PC-9 (cell line): ENCODE data around the gene MORN5. TPM values are rescaled to one million over a fixed set of nuclear protein-coding genes. Genes with fewer than 3 reads are reported as not detected.

ENCODE experiments used
- BruUV-seq: library from RNA; stranded (reverse); fragments of 400-500 nt; replicated peaks from 2 replicates; lab custom pipeline; 2021; lab: Mats Ljungman, UMichigan
- CTCF ChIA-PET: fragments of 300-600 bp; sonication (Branson Sonifier 250); formaldehyde crosslinking; loops from one replicate; lab custom pipeline; 2022; ENCODE audit warnings: antibody characterized with exemption; lab: Charles Lee
- POLR2A ChIA-PET: fragments of 300-600 bp; sonication (Branson Sonifier 250); formaldehyde crosslinking; loops from one replicate; lab custom pipeline; 2022; ENCODE audit warnings: antibody characterized with exemption; ENCODE audit not compliant: unreplicated experiment; lab: Charles Lee
- DNase-seq, 2 experiments: peaks; one replicate each; pipeline versions ENCODE4 v3.0.0 to v3.0.0-alpha.2; 2015 to 2022; ENCODE audit warnings: mixed read lengths in 1 of 2
- H2AFZ ChIP-seq: fragments of 200-600 bp; sonication (generic); 2 replicates; pipeline ENCODE4 v1.8.1; 2017; ENCODE audit warnings: antibody characterized with exemption
- H3F3A ChIP-seq: fragments of 200-600 bp; sonication (generic); 2 replicates; pipeline ENCODE4 v1.8.1; 2017; ENCODE audit warnings: antibody characterized with exemption, mild to moderate bottlenecking, low read depth; ENCODE audit not compliant: insufficient read depth
- H3K27ac ChIP-seq: fragments of 200-600 bp; sonication (generic); 2 replicates; pipeline ENCODE4 v1.6.1; 2016; ENCODE audit warnings: mixed run types
- H3K27me3 ChIP-seq: fragments of 200-600 bp; sonication (generic); 2 replicates; pipeline ENCODE4 v1.6.1; 2016; ENCODE audit warnings: low read depth, mixed run types; ENCODE audit not compliant: insufficient read depth
- H3K36me3 ChIP-seq: fragments of 200-600 bp; sonication (generic); 2 replicates; pipeline ENCODE4 v1.6.1; 2016; ENCODE audit warnings: low read depth, mixed run types
- H3K4me1 ChIP-seq: fragments of 200-600 bp; sonication (generic); replicated peaks from 2 replicates; pipeline ENCODE4 v1.6.1; 2016; ENCODE audit warnings: mixed run types; ENCODE audit not compliant: insufficient read depth
- H3K4me2 ChIP-seq: fragments of 200-600 bp; sonication (generic); 2 replicates; pipeline ENCODE4 v1.6.1; 2017; ENCODE audit warnings: mixed run types
- H3K4me3 ChIP-seq: fragments of 200-600 bp; sonication (generic); 2 replicates; pipeline ENCODE4 v1.6.1; 2016; ENCODE audit warnings: mixed run types
- H3K79me2 ChIP-seq: fragments of 200-600 bp; sonication (generic); 2 replicates; pipeline ENCODE4 v1.6.1; 2017; ENCODE audit warnings: low read depth, mixed run types
- H3K9me2 ChIP-seq: fragments of 200-600 bp; sonication (generic); 2 replicates; pipeline ENCODE4 v1.8.1; 2017; ENCODE audit warnings: mild to moderate bottlenecking; ENCODE audit not compliant: insufficient read depth
- H3K9me3 ChIP-seq: fragments of 200-600 bp; sonication (generic); 2 replicates; pipeline ENCODE4 v1.8.1; 2016; ENCODE audit warnings: low read depth; ENCODE audit not compliant: insufficient read depth
- H4K20me1 ChIP-seq: fragments of 200-600 bp; sonication (generic); 2 replicates; pipeline ENCODE4 v1.8.1; 2017; ENCODE audit not compliant: insufficient read depth
- CTCF ChIP-seq: fragments of 200-600 bp; sonication (generic); conservative IDR thresholded peaks from 2 replicates; pipeline ENCODE4 v1.6.1; 2017; ENCODE audit warnings: mixed run types, antibody characterized with exemption, mild to moderate bottlenecking, moderate library complexity
- EZH2 ChIP-seq: fragments of 200-600 bp; sonication (generic); IDR thresholded peaks from 2 replicates; pipeline ENCODE4 v1.8.0; 2017; ENCODE audit warnings: antibody characterized with exemption, low read depth
- intact Hi-C: fragments of 100-400 bp; cut with micrococcal nuclease; formaldehyde crosslinking; loops from one replicate; pipeline ENCODE4 v1.10.0; 2022; ENCODE audit not compliant: unreplicated experiment
- total RNA-seq: library from RNA; stranded (reverse); gene quantifications from 2 replicates; pipeline ENCODE4 v1.2.3, GENCODE V29; 2021

MORN5 gene
- total RNA-seq, 1 experiment from 2014 or later, result not detected

GRCh38 chr9:122191584-122191983 lies 31.9 kb downstream of the MORN5 start:
- no peak for TF ChIP-seq CTCF
- no peak for TF ChIP-seq EZH2
- ChIA-PET CTCF (no interaction called here), POLR2A (no interaction called here)
- no peaks in the 10 kb centered on the region for H3K9me3 ChIP-seq
- H2AFZ ChIP-seq, result no peak overlapping the region
- DNase-seq, result no peak
- BruUV-seq, result no TSS peak
- H3F3A ChIP-seq, result no peaks in the 10 kb centered on the region
- H3K79me2 ChIP-seq, result no peaks in the 10 kb centered on the region
- intact Hi-C loops, result no loop called here
- no peaks in the 10 kb centered on the region for H3K36me3 ChIP-seq
- no peak overlapping the region for H3K4me3 ChIP-seq
- no peaks in the 10 kb centered on the region for H3K4me1 ChIP-seq
- no peak overlapping the region for H3K27ac ChIP-seq
- H3K27me3 ChIP-seq, result peaks cover 6% of the 10 kb centered on the region
- H3K4me2 ChIP-seq, result no peak overlapping the region
- no peaks in the 10 kb centered on the region for H3K9me2 ChIP-seq
- H4K20me1 ChIP-seq, result no peaks in the 10 kb centered on the region

GRCh38 chr9:122192261-122192875 lies 32.7 kb downstream of the MORN5 start:
- Histone ChIP-seq H4K20me1 (no peaks in the 10 kb centered on the region), H3K4me1 (no peaks in the 10 kb centered on the region), H3K4me3 (no peak overlapping the region), H3K27me3 (peaks cover 13% of the 10 kb centered on the region), H3K9me3 (no peaks in the 10 kb centered on the region), H3K27ac (no peak overlapping the region), H3F3A (no peaks in the 10 kb centered on the region), H2AFZ (no peak overlapping the region), H3K4me2 (no peak overlapping the region), H3K79me2 (no peaks in the 10 kb centered on the region), H3K36me3 (no peaks in the 10 kb centered on the region), H3K9me2 (no peaks in the 10 kb centered on the region)
- TF ChIP-seq EZH2 (no peak), CTCF (no peak)
- no TSS peak for BruUV-seq
- DNase-seq, result no peak
- ChIA-PET POLR2A (no interaction called here), CTCF (no interaction called here)
- intact Hi-C loops, result no loop called here

GRCh38 chr9:122192914-122193525 lies 33.3 kb downstream of the MORN5 start:
- no peak overlapping the region for H3K4me3 ChIP-seq
- intact Hi-C loops, result no loop called here
- no peak overlapping the region for H3K27ac ChIP-seq
- H3K9me3 ChIP-seq, result no peaks in the 10 kb centered on the region
- no peaks in the 10 kb centered on the region for H3K4me1 ChIP-seq
- ChIA-PET POLR2A (no interaction called here), CTCF (no interaction called here)
- H3K9me2 ChIP-seq, result no peaks in the 10 kb centered on the region
- H2AFZ ChIP-seq, result no peak overlapping the region
- H4K20me1 ChIP-seq, result no peaks in the 10 kb centered on the region
- no peak overlapping the region for H3K4me2 ChIP-seq
- TF ChIP-seq EZH2, result no peak
- no peak for TF ChIP-seq CTCF
- no peaks in the 10 kb centered on the region for H3F3A ChIP-seq
- H3K79me2 ChIP-seq, result no peaks in the 10 kb centered on the region
- BruUV-seq, result no TSS peak
- H3K27me3 ChIP-seq, result peaks cover 20% of the 10 kb centered on the region
- no peak for DNase-seq
- H3K36me3 ChIP-seq, result no peaks in the 10 kb centered on the region
